B cell (primary cell): ENCODE measurements around the gene ITPR3. TPM values are rescaled to one million over a fixed set of nuclear protein-coding genes. Genes with fewer than 3 reads are reported as not detected.

ENCODE experiments used
- ATAC-seq: fragments of 200-7000 bp; cut with Tn5 transposase; one replicate; pipeline ENCODE4 v1.10.0; 2021; ENCODE audit warnings: low read depth, mild to moderate bottlenecking, moderate number of reproducible peaks, moderate library complexity
- CTCF ChIA-PET: fragments of 350-600 bp; sonication (Branson Sonifier 250); formaldehyde crosslinking; loops from one replicate; lab custom pipeline; 2021; ENCODE audit warnings: antibody characterized with exemption, inconsistent platforms; lab: Charles Lee
- POLR2A ChIA-PET: fragments of 350-600 bp; sonication (Branson Sonifier 250); formaldehyde crosslinking; loops from one replicate; lab custom pipeline; 2021; ENCODE audit warnings: antibody characterized with exemption; lab: Charles Lee
- DNase-seq: peaks from one replicate; pipeline ENCODE4 v3.0.0; 2013
- H2AFZ ChIP-seq: 2 replicates; pipeline ENCODE4 v1.6.1; 2012; ENCODE audit warnings: mild to moderate bottlenecking, low read depth, low read length; ENCODE audit not compliant: insufficient read depth, poor library complexity, severe bottlenecking
- H3K27ac ChIP-seq, 2 donors: 1 replicate in 1 of 2; 2 replicates in 1 of 2; pipeline ENCODE4 v1.5.1; 2012 to 2013; ENCODE audit warnings: low read length in 2 of 2, mild to moderate bottlenecking in 2 of 2, moderate library complexity in 1 of 2
- H3K27me3 ChIP-seq, 4 experiments: fragments of 200-600 bp in 1 of 4; sonication (generic) in 1 of 4; replicated peaks in 1 of 4; 1 replicate in 2 of 4; 2 replicates in 2 of 4; pipeline versions ENCODE4 v1.6.1 to v1.7.0; 2013 to 2016; ENCODE audit warnings: low read length in 3 of 4, mild to moderate bottlenecking in 2 of 4, mixed read lengths in 1 of 4, moderate library complexity in 1 of 4; ENCODE audit not compliant: insufficient read depth in 4 of 4, control insufficient read depth in 3 of 4; ENCODE audit errors: control extremely low read depth in 1 of 4
- H3K36me3 ChIP-seq, 2 experiments: replicated peaks in 1 of 2; 1 replicate in 1 of 2; 2 replicates in 1 of 2; pipeline versions ENCODE4 v1.6.1 to v1.7.1; 2013; ENCODE audit warnings: low read length in 1 of 2; ENCODE audit not compliant: insufficient read depth in 2 of 2, control insufficient read depth in 1 of 2; ENCODE audit errors: control extremely low read depth in 1 of 2, extremely low read depth in 1 of 2
- H3K4me1 ChIP-seq, 2 donors: fragments of 200-600 bp in 1 of 2; sonication (generic) in 1 of 2; 1 replicate in 1 of 2; 2 replicates in 1 of 2; pipeline versions ENCODE4 v1.5.1 to v1.6.1; 2013 to 2017; ENCODE audit warnings: low read length in 2 of 2; ENCODE audit not compliant: control insufficient read depth in 2 of 2, insufficient read depth in 2 of 2
- H3K4me2 ChIP-seq: replicated peaks from 2 replicates; pipeline ENCODE3; 2012; ENCODE audit warnings: mild to moderate bottlenecking, low read depth, low read length; ENCODE audit not compliant: poor library complexity, severe bottlenecking
- H3K4me3 ChIP-seq, 5 experiments: fragments of 200-600 bp in 1 of 5; sonication (generic) in 1 of 5; 1 replicate in 3 of 5; 2 replicates in 2 of 5; pipeline versions ENCODE4 v1.5.1 to v1.7.0; 2011 to 2016; ENCODE audit warnings: low read length in 4 of 5, mild to moderate bottlenecking in 4 of 5, low read depth in 2 of 5, control low read depth in 1 of 5, moderate library complexity in 1 of 5; ENCODE audit not compliant: insufficient read depth in 1 of 5; ENCODE audit errors: control extremely low read depth in 1 of 5, extremely low read depth in 1 of 5
- H3K79me2 ChIP-seq: fragments of 200-600 bp; sonication (generic); one replicate; pipeline ENCODE4 v1.6.0; 2016; ENCODE audit warnings: low read length; ENCODE audit not compliant: control insufficient read depth, insufficient read depth
- H3K9ac ChIP-seq: fragments of 200-600 bp; sonication (generic); 2 replicates; pipeline ENCODE4 v1.6.1; 2017; ENCODE audit warnings: mild to moderate bottlenecking, low read length, moderate library complexity
- H3K9me3 ChIP-seq, 3 donors: one replicate each; pipeline versions ENCODE4 v1.6.1 to v1.7.1; 2013; ENCODE audit warnings: low read length in 2 of 3; ENCODE audit not compliant: control insufficient read depth in 2 of 3, insufficient read depth in 1 of 3; ENCODE audit errors: control extremely low read depth in 1 of 3
- H4K20me1 ChIP-seq: 2 replicates; pipeline ENCODE4 v1.6.0; 2012; ENCODE audit warnings: mild to moderate bottlenecking, low read length; ENCODE audit not compliant: insufficient read depth, control insufficient read depth, poor library complexity, severe bottlenecking
- H3K27ac Mint-ChIP-seq: one replicate; pipeline ENCODE4 v1.8.0; 2021; ENCODE audit warnings: mixed read lengths
- H3K27me3 Mint-ChIP-seq: one replicate; pipeline ENCODE4 v1.8.0; 2021; ENCODE audit warnings: mixed read lengths
- H3K4me1 Mint-ChIP-seq: one replicate; pipeline ENCODE4 v1.8.0; 2021; ENCODE audit warnings: mixed read lengths
- H3K4me3 Mint-ChIP-seq: one replicate; pipeline ENCODE4 v1.8.0; 2021; ENCODE audit warnings: mixed read lengths
- H3K9me3 Mint-ChIP-seq: one replicate; pipeline ENCODE4 v1.8.0; 2022; ENCODE audit warnings: mixed read lengths; ENCODE audit not compliant: insufficient read depth
- EZH2 ChIP-seq: IDR thresholded peaks from 2 replicates; pipeline ENCODE4 v1.6.1; 2012; ENCODE audit warnings: borderline replicate concordance, low read depth, mild to moderate bottlenecking, moderate library complexity, low read length; ENCODE audit not compliant: insufficient read depth, poor library complexity, severe bottlenecking
- WGBS: methylation state at CpG from one replicate; pipeline ENCODE4 v1.1.5; 2013; ENCODE audit warnings: missing lambda C conversion rate; ENCODE audit not compliant: insufficient coverage; 5-methylcytosine and 5-hydroxymethylcytosine counted together
- intact Hi-C: fragments of 100-400 bp; cut with micrococcal nuclease; formaldehyde crosslinking; loops from one replicate; pipeline ENCODE4 v1.10.0; 2022
- polyA plus RNA-seq: library from polyadenylated mRNA; depleted of rRNA; stranded (reverse); fragments of >200 nt; gene quantifications from 2 replicates; pipeline ENCODE4 v1.2.3, GENCODE V29; 2012
- total RNA-seq, 2 donors: library from RNA; stranded (reverse); fragments of 120-200 nt in 1 of 2; gene quantifications; 1 replicate in 1 of 2; 2 replicates in 1 of 2; pipeline versions ENCODE4 v1.2.3 to v1.2.4, GENCODE V29; 2013 to 2022
- TF ChIP-seq, protein P1 (sequence below): fragments of 200-600 bp; IDR thresholded peaks from one replicate; pipeline ENCODE4 v1.8.0; 2022; ENCODE audit warnings: antibody characterized with exemption, mild to moderate bottlenecking

ITPR3 gene
- total and polyA plus RNA-seq, 2 donors (not counting 1 experiment from before 2014, with no cell fraction given): 61.9 to 67.6 TPM

DNA sequence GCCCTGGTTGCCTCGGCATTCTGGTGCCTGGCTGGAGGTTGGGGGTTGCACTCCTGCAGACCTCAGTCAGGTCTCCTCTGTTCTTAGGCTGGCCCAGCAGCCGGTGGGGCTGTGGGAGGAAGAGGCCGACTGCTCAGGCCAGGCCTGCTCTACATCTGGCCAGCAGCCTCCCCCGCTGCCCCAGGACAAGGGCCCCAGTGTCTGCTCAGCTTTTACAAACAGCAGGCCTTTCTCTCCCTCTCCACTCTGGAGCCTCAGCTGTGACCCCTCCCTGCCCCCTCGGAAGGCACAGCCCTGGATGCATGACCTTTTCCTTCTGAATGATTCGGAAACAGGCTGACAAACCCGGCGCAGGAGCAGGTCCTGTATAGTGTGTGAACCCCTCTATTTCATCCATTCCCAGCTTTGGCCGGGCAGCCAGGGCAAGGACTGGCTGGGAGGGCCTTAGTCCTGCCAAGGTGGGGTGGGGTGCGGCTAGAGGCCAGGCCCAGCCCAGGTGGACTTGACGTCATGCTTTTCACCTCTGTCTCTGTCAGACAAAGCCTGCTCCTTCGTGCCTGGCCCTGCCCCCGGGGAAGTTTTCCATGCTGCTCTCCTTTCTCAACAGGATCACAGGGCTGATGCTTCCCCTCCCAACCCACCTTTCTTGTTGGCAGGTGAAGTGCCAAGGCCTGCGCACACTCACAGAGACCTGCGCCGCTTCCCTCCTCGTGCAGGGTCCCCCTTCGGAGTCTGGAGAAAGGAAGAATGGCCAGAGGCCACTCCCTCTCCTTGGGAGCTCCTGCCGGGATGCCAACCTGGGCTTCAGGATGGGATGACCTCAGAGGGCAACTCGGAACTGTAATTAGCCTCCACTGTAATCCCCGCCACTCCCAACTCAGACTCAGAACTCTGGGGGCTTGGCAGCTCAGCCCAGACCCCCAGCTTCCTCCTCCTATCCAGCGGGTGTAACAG, 10.1 kb upstream of the ITPR3 start:
- Mint-ChIP-seq H3K27me3 (no peaks in the 10 kb centered on the region), H3K4me3 (no peak overlapping the region), H3K4me1 (peaks cover 24% of the 10 kb centered on the region), H3K27ac (no peak overlapping the region), H3K9me3 (no peaks in the 10 kb centered on the region)
- H3K79me2 ChIP-seq: no peaks in the 10 kb centered on the region
- H3K9me3 ChIP-seq: peaks cover 0 to 5% (median 0%) of the 10 kb centered on the region in 3 donors
- ChIA-PET CTCF (interaction anchor here (1.3 to 9.2 kb wide), 3 partner anchors 11 to 90 kb away, joined by 3 to 330 read pairs (median 7); partner anchors contain the start of gene ITPR3), POLR2A (no interaction called here)
- H3K4me3 ChIP-seq: no peak overlapping the region
- whole genome bisulfite sequencing: 90% methylated on average over 19 of the region's 22 CpGs
- intact Hi-C loops: no loop called here
- H3K4me2 ChIP-seq: no peak overlapping the region
- peaks cover 7 to 23% of the 10 kb centered on the region in 2 donors for H3K4me1 ChIP-seq
- no peak for ATAC-seq
- no peak for TF ChIP-seq EZH2
- TF ChIP-seq, protein P1, sequence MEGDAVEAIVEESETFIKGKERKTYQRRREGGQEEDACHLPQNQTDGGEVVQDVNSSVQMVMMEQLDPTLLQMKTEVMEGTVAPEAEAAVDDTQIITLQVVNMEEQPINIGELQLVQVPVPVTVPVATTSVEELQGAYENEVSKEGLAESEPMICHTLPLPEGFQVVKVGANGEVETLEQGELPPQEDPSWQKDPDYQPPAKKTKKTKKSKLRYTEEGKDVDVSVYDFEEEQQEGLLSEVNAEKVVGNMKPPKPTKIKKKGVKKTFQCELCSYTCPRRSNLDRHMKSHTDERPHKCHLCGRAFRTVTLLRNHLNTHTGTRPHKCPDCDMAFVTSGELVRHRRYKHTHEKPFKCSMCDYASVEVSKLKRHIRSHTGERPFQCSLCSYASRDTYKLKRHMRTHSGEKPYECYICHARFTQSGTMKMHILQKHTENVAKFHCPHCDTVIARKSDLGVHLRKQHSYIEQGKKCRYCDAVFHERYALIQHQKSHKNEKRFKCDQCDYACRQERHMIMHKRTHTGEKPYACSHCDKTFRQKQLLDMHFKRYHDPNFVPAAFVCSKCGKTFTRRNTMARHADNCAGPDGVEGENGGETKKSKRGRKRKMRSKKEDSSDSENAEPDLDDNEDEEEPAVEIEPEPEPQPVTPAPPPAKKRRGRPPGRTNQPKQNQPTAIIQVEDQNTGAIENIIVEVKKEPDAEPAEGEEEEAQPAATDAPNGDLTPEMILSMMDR: no peak
- no peaks in the 10 kb centered on the region for H3K27me3 ChIP-seq
- H2AFZ ChIP-seq: no peak overlapping the region
- DNase-seq: no peak
- H4K20me1 ChIP-seq: no peaks in the 10 kb centered on the region
- no peak overlapping the region for H3K27ac ChIP-seq
- no peak overlapping the region for H3K9ac ChIP-seq
- no peaks in the 10 kb centered on the region for H3K36me3 ChIP-seq
